T-helper 1 cell treated with Interleukin-12 subunit alpha and Interleukin-12 subunit beta and Interleukin-4 antibody, amounts not matched to agents 30 μg/mL and 1 μg/mL, for 36 hours (primary cell): ENCODE data around the gene ZNF641.

ENCODE experiments used
- H3K27ac Mint-ChIP-seq: one replicate; pipeline ENCODE4 v1.8.0; 2021; ENCODE audit warnings: mild to moderate bottlenecking, mixed read lengths
- H3K27me3 Mint-ChIP-seq: one replicate; pipeline ENCODE4 v1.8.0; 2021; ENCODE audit warnings: low read depth, mixed read lengths
- H3K36me3 Mint-ChIP-seq: one replicate; pipeline ENCODE4 v1.8.0; 2021; ENCODE audit warnings: low read depth, mixed read lengths
- H3K4me1 Mint-ChIP-seq: one replicate; pipeline ENCODE4 v1.8.0; 2021; ENCODE audit warnings: low read depth, mixed read lengths
- H3K4me3 Mint-ChIP-seq: one replicate; pipeline ENCODE4 v1.8.0; 2021; ENCODE audit warnings: mild to moderate bottlenecking, moderate library complexity, mixed read lengths
- H3K9me3 Mint-ChIP-seq: one replicate; pipeline ENCODE4 v1.8.0; 2021; ENCODE audit warnings: mixed read lengths

Gene ZNF641

DNA sequence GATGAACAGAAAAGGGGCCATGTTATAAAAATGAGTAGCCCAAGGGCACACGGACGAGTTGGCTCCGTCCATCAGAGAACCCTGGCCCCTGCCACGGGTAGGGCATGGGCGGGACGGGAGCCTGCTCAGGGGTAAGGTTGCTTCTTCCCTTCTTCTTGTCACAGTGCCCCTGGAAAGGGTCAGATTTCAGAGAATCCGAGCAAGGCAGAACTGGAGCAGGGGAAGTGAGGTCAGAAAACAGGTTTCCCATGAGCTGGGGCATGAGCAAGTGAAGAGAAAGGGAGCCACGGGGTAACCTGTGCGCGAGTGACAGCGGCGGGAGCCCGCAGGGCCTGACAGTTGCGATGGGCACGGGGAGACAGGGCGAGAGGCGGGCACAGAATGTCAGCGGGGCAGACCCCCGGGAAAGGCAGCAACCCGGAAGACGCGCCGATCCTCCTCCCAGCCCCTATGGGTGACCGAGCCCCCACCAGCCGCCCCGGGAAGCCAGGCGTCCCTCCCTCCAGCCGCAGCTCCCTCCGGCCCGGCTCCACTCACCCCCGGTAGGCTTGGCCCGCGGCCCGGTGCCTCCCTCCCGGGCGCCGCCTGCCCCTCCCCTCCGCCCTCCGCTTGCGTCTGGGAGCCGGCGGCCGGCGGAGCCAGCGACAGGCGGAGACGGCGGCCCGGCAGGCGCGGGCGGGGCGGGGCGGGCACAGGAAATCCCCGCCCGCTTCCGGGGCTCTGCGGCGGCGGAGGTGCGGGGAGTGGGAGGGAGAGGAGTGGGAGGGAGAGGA lies at the start of gene ZNF641:
ZNF641 (minus strand) TSS at position 671 of the 773 bp plus-strand sequence. CDS start 2,829 bp downstream, outside the sequence.
- Mint-ChIP-seq H3K36me3 (peaks cover 29% of the 10 kb centered on the region), H3K27me3 (peaks cover 9% of the 10 kb centered on the region), H3K4me3 (peak within 1 kb of the TSS; percentile 97), H3K4me1 (peaks cover 15% of the 10 kb centered on the region), H3K27ac (peak within 1 kb of the TSS; percentile 95), H3K9me3 (no peaks in the 10 kb centered on the region)

DNA sequence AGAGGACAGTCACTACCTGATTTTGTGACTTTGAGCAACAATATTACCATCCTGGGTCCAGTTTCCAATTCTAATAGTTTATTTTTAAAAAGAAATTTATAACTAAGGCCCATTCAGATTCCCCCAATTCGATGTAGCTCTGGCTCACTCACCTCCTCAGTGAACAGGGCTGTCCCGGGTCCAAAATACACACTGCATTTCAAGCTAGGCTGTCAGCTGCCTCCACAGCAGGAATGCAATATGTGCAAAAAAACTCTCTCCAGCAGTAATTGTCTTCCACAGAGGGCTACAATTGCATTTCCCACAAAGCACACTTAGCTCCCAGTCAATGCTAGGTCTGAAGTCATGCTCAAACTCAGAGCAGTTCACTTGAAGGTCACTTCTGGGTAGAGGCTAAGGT lies 39.3 kb upstream of the ZNF641 start:
- no peak overlapping the region for H3K4me3 Mint-ChIP-seq
- H3K27me3 Mint-ChIP-seq, result peaks cover 9% of the 10 kb centered on the region
- no peaks in the 10 kb centered on the region for H3K36me3 Mint-ChIP-seq
- H3K9me3 Mint-ChIP-seq, result no peaks in the 10 kb centered on the region
- H3K4me1 Mint-ChIP-seq, result no peaks in the 10 kb centered on the region
- H3K27ac Mint-ChIP-seq, result no peak overlapping the region

DNA sequence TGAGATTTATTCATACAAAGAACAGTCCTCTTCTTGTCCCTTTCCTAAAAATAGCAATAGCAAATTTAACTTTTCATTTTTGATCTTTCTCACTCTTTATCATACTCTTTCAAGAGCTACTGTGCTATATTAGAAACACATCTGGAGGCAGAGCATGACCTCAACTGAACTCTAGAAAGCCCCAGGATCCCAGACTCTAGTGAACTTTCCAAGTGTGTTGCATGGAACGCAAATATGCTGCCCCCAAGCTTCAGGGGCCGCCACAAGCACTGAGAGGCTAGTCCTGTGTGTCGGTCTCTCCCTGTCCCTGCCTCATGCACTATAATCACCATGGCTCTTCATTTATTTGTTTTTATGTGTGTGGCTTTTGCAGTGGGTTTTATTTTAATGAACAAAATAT lies 38.7 kb upstream of the ZNF641 start:
- H3K4me1 Mint-ChIP-seq, result no peaks in the 10 kb centered on the region
- no peak overlapping the region for H3K27ac Mint-ChIP-seq
- no peaks in the 10 kb centered on the region for H3K36me3 Mint-ChIP-seq
- H3K27me3 Mint-ChIP-seq, result peaks cover 9% of the 10 kb centered on the region
- no peak overlapping the region for H3K4me3 Mint-ChIP-seq
- no peaks in the 10 kb centered on the region for H3K9me3 Mint-ChIP-seq

DNA sequence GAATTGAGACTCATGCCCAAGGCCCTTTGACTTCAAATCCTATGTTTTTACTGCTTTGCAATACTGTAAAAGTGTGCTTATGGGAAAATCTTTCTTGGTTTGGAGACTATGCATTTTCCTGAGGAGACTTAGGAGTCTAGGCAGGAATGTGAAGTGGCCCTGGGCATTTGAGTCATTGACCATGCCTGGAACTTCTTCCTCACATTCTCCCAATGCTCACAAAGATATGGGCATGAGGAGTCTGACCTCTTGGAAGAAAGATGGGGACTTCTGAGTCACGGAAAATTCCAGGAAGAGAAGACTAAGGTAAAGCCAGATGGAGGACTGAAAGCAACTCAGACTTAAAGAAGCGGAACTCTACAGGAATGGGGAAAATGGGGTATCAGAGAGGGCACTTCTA lies 38.2 kb upstream of the ZNF641 start:
- Mint-ChIP-seq H3K27me3 (peaks cover 9% of the 10 kb centered on the region), H3K4me1 (no peaks in the 10 kb centered on the region), H3K36me3 (no peaks in the 10 kb centered on the region), H3K9me3 (no peaks in the 10 kb centered on the region), H3K27ac (no peak overlapping the region), H3K4me3 (no peak overlapping the region)

DNA sequence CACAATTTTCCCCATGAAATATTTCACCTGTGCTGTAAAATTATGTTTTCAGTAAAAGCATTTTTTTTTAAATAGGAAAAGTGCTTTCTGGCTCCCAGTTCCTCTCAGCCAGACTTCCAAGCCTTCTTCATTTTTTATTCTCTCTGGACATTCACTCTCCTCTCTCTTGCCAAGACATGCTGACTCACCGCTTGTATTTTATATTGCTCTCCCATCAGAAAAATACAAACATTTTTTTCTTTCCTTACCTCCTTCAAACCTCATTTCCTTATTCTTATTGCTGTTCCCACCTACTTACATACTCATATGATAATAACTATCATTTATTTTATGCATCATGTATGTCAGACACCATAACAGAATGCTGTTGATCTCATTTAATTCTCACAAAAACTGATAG lies 37.7 kb upstream of the ZNF641 start:
- H3K4me1 Mint-ChIP-seq, result no peaks in the 10 kb centered on the region
- no peaks in the 10 kb centered on the region for H3K9me3 Mint-ChIP-seq
- no peak overlapping the region for H3K27ac Mint-ChIP-seq
- no peaks in the 10 kb centered on the region for H3K36me3 Mint-ChIP-seq
- no peak overlapping the region for H3K4me3 Mint-ChIP-seq
- peaks cover 9% of the 10 kb centered on the region for H3K27me3 Mint-ChIP-seq

DNA sequence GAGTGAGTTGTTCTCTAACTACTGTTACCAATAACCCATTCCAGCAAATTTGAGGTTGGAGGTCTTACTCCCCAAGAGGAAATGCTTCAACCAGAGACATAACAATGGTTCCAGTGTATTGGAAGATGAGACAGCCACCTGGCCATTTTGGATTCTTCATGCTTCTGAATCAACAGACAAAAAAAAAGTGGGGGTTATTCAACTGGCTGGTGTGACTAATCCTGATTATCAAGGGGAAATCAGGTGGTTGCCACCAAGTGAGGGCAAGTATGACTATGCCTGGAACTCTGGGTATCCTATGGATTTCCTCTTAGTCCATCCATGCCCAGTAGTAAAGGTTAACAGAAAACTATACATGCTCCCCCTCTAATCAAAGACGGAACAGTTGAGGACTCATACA lies 29.9 kb upstream of the ZNF641 start:
- Mint-ChIP-seq H3K9me3 (no peaks in the 10 kb centered on the region), H3K4me3 (no peak overlapping the region), H3K27ac (no peak overlapping the region), H3K4me1 (no peaks in the 10 kb centered on the region), H3K27me3 (peaks cover 5% of the 10 kb centered on the region), H3K36me3 (no peaks in the 10 kb centered on the region)

DNA sequence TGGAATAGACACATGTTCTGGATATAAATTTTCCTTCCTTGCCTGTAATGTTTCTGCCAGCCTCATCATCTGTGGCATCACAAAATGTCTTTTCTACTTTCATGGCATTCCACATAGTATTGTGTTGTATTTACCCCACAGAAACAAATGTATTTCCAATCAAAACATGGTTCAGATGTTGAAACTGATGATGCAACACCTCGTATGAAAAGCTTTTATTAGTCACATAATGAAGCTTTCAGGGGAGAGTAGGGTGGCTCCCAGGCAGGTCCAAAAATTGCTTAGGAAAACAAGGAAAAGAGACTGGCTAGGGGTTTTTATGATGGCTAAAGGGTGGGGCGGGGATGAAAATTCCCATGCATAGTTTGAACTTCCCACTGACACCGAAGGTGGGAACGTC lies 29.1 kb upstream of the ZNF641 start:
- no peak overlapping the region for H3K27ac Mint-ChIP-seq
- no peak overlapping the region for H3K4me3 Mint-ChIP-seq
- H3K9me3 Mint-ChIP-seq, result no peaks in the 10 kb centered on the region
- no peaks in the 10 kb centered on the region for H3K4me1 Mint-ChIP-seq
- H3K27me3 Mint-ChIP-seq, result peaks cover 5% of the 10 kb centered on the region
- H3K36me3 Mint-ChIP-seq, result no peaks in the 10 kb centered on the region

DNA sequence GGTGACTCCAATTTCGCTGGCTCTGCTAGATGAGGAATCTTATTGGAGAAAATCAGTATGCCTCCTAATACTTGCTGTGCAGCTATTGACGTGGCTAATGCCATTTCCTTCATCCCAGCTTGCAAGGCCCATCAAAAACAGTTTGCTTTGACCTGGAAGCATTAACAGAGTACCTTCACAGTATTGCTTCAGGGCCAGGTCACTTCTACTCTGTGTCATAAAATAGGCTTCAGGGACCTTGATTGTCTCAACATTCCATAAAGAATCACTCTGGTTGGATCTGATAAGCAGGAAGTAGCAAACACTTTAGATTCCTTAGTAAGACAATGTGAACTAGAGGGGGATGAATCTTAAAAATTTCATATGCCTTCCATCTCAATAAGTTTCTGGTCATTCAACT lies 26.9 kb upstream of the ZNF641 start:
- peaks cover 9% of the 10 kb centered on the region for H3K27me3 Mint-ChIP-seq
- no peak overlapping the region for H3K27ac Mint-ChIP-seq
- no peaks in the 10 kb centered on the region for H3K36me3 Mint-ChIP-seq
- no peaks in the 10 kb centered on the region for H3K4me1 Mint-ChIP-seq
- no peak overlapping the region for H3K4me3 Mint-ChIP-seq
- no peaks in the 10 kb centered on the region for H3K9me3 Mint-ChIP-seq

DNA sequence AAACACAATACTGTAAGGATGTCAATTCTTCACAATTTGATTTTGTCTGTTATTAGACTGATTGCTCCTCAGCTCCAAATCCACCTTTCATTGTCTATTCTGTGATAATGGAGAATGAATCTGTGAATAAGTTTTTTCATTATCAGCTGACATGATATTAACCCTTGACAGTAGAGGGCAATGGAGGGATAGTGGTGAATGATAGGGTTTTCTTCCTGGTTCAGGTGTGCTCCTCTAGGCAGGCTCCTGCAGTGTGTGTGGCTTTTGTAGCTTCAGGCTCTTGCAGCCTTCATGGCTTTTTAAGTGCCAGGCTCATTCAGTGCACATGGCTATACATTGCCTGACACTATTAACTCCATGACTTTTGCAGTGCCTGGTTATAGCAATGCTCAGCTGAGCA lies 23.4 kb upstream of the ZNF641 start:
- no peaks in the 10 kb centered on the region for H3K36me3 Mint-ChIP-seq
- H3K4me3 Mint-ChIP-seq, result no peak overlapping the region
- no peak overlapping the region for H3K27ac Mint-ChIP-seq
- no peaks in the 10 kb centered on the region for H3K9me3 Mint-ChIP-seq
- no peaks in the 10 kb centered on the region for H3K4me1 Mint-ChIP-seq
- peaks cover 27% of the 10 kb centered on the region for H3K27me3 Mint-ChIP-seq

DNA sequence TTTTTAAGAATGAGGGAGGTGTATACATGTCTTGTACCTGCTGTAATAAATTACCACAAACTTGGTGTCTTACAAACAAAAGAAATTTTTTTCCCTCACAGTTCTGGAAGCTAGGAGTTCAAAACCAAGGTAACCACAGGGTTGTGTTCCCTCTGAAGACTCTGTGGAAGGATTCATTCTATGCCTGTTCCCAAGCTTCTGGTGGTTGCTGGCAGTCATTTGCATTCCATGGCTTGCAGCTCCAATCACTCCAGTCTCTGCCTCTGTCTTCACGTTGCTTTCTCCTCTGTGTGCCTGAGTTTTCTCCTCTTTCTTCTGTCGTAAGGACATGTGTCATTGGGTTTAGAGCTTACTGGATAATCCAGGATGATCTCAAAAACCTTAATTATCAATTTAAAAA lies 15.4 kb upstream of the ZNF641 start:
- Mint-ChIP-seq H3K4me3 (no peak overlapping the region), H3K36me3 (no peaks in the 10 kb centered on the region), H3K27ac (no peak overlapping the region), H3K4me1 (no peaks in the 10 kb centered on the region), H3K27me3 (peaks cover 23% of the 10 kb centered on the region), H3K9me3 (no peaks in the 10 kb centered on the region)

DNA sequence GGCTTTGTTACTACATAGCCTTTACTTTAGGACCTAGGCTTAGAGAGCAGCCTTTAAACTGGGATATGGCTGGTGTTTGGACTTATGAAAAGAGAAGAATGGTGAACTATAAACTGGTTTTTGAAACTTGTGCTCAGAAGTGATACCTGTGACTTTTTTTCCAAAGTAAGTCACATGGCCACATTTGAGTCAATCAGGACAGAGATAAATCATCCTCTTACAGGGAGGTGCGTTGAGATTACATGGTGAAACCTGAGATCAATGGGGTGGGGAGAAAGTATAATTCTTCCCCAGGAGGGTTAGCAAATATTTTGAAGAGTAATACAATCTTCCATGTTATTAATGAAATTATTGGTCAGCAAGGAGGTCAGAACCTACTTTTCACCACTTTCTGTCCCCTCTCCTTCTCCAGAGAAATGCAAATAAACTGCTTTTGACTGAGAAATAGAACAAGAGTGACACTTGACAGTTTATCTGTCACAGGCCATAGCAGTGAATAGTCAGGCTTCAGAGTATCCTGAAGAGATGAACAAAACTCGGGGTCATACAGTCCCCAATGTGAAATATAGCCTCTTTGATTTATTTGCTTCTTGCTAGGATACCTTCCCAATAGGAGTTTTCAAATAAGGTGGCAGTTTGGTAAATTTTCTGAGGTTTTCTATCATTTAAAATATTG lies 11.1 kb upstream of the ZNF641 start:
- H3K27ac Mint-ChIP-seq, result no peak overlapping the region
- H3K4me1 Mint-ChIP-seq, result no peaks in the 10 kb centered on the region
- no peaks in the 10 kb centered on the region for H3K36me3 Mint-ChIP-seq
- H3K9me3 Mint-ChIP-seq, result no peaks in the 10 kb centered on the region
- peaks cover 6% of the 10 kb centered on the region for H3K27me3 Mint-ChIP-seq
- H3K4me3 Mint-ChIP-seq, result no peak overlapping the region

DNA sequence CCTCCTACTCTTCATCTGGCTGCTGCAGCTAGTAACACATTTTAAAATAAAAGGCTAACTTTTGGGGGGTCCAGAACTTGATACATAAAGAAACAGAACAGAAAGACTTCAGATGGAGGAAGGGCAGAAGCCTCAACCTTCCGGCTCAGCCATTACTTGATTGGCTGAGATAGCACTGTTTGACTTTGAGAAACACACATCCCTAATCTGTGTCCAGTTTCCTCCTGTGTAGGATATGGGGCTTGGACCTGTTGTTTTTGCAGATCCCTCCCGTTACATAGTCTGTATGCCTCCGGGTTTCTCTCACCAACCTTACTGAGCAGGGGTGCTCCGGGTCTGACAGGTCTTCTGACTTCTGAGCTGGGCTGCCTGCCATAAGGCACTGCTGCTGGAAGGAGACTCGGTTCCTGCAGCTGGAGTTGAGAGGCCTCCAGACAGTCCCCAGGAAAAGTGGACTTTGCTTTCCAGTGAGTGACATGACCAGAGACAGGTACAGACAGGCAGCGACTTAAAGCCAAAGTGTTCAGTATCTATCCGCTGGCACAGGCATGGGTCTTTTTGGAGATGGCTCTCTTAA lies 8.3 kb upstream of the ZNF641 start:
- Mint-ChIP-seq H3K27ac (no peak overlapping the region), H3K27me3 (peaks cover 6% of the 10 kb centered on the region), H3K4me3 (no peak overlapping the region), H3K36me3 (no peaks in the 10 kb centered on the region), H3K9me3 (no peaks in the 10 kb centered on the region), H3K4me1 (no peaks in the 10 kb centered on the region)

DNA sequence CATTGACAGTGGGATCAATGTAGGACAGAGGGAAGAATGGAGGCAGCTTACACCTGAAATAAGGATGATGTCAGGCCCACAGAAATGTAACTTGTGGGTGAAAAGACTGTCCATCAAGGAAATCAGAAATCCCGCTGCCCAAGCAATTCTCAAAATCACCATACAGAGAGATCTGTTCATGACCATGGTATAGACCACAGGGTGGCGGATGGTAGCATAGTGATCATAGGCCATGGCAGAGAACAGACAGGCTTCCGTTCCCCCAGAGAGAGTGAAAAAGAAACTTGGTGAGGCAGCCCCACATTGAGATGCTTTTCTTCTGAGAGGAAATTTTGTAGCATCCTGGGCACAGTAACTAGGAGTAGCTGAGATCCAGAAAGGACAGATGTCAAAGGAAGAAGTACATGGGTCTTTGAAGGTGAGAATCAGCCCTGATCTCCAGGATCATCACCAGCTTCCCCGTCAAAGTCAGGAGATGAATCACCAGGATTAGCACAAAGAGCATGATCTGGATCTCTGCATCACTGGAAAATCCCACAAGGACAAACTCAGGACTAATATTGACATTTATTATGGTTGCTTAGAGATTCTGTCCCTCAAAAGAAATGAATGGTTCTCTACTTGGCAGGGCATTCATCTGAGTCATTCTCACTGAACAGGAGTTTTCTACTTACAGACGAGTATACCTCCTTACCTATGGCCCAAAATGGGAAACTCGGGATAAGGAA lies 5.5 kb upstream of the ZNF641 start:
- Mint-ChIP-seq H3K9me3 (no peaks in the 10 kb centered on the region), H3K36me3 (no peaks in the 10 kb centered on the region), H3K27me3 (peaks cover 15% of the 10 kb centered on the region), H3K27ac (no peak overlapping the region), H3K4me3 (no peak overlapping the region), H3K4me1 (no peaks in the 10 kb centered on the region)

DNA sequence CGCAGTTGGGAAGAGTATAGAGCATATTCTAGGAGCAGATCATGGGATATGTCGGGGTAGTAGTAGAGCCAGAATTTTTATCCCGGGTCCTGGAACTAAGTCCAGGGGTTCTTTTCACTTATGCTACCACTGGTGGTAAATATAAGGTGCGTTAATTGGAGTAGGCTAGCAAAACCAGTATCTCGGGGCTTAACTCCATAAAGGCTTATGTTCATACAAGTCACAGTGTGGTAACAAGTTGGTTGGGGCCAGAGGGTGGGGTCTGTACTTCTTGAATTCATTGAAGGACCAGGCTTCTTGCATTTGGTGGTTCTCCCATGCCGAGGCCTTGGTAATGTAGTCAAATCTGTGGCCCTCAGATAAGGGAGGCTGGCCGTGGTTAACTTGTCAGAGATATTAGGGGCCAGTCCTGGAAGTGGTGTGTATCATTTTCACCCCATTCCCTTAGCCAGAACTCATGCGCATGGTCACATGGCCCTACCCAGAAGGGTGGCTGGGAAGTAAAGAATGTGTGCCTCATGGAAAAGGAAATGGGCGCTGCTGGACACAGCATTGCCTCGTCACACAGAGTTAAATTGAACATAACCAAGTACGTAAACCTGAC lies 1.5 kb upstream of the ZNF641 start:
- no peak overlapping the region for H3K27ac Mint-ChIP-seq
- H3K27me3 Mint-ChIP-seq, result peaks cover 9% of the 10 kb centered on the region
- H3K4me1 Mint-ChIP-seq, result peaks cover 15% of the 10 kb centered on the region
- H3K9me3 Mint-ChIP-seq, result no peaks in the 10 kb centered on the region
- peaks cover 14% of the 10 kb centered on the region for H3K36me3 Mint-ChIP-seq
- H3K4me3 Mint-ChIP-seq, result peak overlapping the region; percentile 5
